IMR-90 (cell line): Measurements from ENCODE around the gene NCKAP5.

Experiments used
- BHLHE40 ChIP-seq: fragments of 150-350 bp; IDR thresholded peaks from 2 replicates; pipeline ENCODE4 v1.6.1; 2016; ENCODE audit warnings: mild to moderate bottlenecking, low read depth, low read length
- CTCF ChIP-seq: conservative IDR thresholded peaks from 2 replicates; pipeline ENCODE4 v1.5.1; 2012; ENCODE audit warnings: mild to moderate bottlenecking, low read depth, low read length, improper control_type of control experiment
- ELK1 ChIP-seq: fragments of 150-350 bp; IDR thresholded peaks from 2 replicates; pipeline ENCODE4 v1.6.1; 2016; ENCODE audit warnings: low read depth, mild to moderate bottlenecking, low read length, moderate library complexity, borderline replicate concordance
- MAFK ChIP-seq: IDR thresholded peaks from 2 replicates; pipeline ENCODE4 v1.6.1; 2012; ENCODE audit warnings: low read depth, low read length, improper control_type of control experiment
- MAZ ChIP-seq: IDR thresholded peaks from 2 replicates; pipeline ENCODE4 v1.6.1; 2012; ENCODE audit warnings: low read depth, mild to moderate bottlenecking, low read length, improper control_type of control experiment, moderate library complexity, borderline replicate concordance
- MXI1 ChIP-seq: IDR thresholded peaks from 2 replicates; pipeline ENCODE4 v1.6.1; 2012; ENCODE audit warnings: low read depth, mild to moderate bottlenecking, low read length, moderate library complexity, borderline replicate concordance
- POLR2A ChIP-seq: IDR thresholded peaks from 2 replicates; pipeline ENCODE4 v1.6.1; 2012; ENCODE audit warnings: mild to moderate bottlenecking, low read depth, low read length
- RAD21 ChIP-seq: IDR thresholded peaks from 2 replicates; pipeline ENCODE4 v1.6.1; 2012; ENCODE audit warnings: low read length, improper control_type of control experiment
- RFX5 ChIP-seq: IDR thresholded peaks from 2 replicates; pipeline ENCODE4 v1.8.0; 2012; ENCODE audit warnings: low read depth, mild to moderate bottlenecking, low read length, moderate library complexity
- SMC3 ChIP-seq: fragments of 150-350 bp; IDR thresholded peaks from 2 replicates; pipeline ENCODE4 v1.6.1; 2016; ENCODE audit warnings: low read depth, mild to moderate bottlenecking, antibody characterized with exemption, low read length, moderate library complexity
- USF2 ChIP-seq: fragments of 150-350 bp; IDR thresholded peaks from 2 replicates; pipeline ENCODE4 v1.6.1; 2017; ENCODE audit warnings: mild to moderate bottlenecking, antibody characterized with exemption, low read length, low read depth

GRCh38 chr2:133306236-133306635, 262.0 kb downstream of the NCKAP5 start:
- no peak for TF ChIP-seq MAZ
- no peak for TF ChIP-seq CTCF
- TF ChIP-seq POLR2A, result no peak
- no peak for TF ChIP-seq MAFK
- TF ChIP-seq MXI1, result no peak
- no peak for TF ChIP-seq SMC3
- no peak for TF ChIP-seq RFX5
- TF ChIP-seq RAD21, result no peak
- no peak for TF ChIP-seq BHLHE40
- TF ChIP-seq ELK1, result no peak
- TF ChIP-seq USF2, result no peak
